DND-41 (cell line): Measurements from ENCODE around the gene PI4KA.

Source experiments
- ATAC-seq: fragments of 200-7000 bp; cut with Tn5 transposase; 3 replicates; pipeline ENCODE4 v1.9.1; 2021; ENCODE audit warnings: low read depth; ENCODE audit not compliant: insufficient read depth
- DNase-seq: peaks from one replicate; pipeline ENCODE4 v3.0.0-alpha.2; 2020
- H2AFZ ChIP-seq: 2 replicates; pipeline ENCODE4 v1.6.0; 2012; ENCODE audit warnings: low read depth, low read length
- H3K27ac ChIP-seq: 2 replicates; pipeline ENCODE4 v1.5.1; 2012; ENCODE audit warnings: low read length, inconsistent platforms
- H3K27me3 ChIP-seq: fragments of 200-600 bp; sonication (generic); 2 replicates; pipeline ENCODE4 v1.6.0; 2012; ENCODE audit warnings: low read length, mild to moderate bottlenecking, inconsistent platforms; ENCODE audit not compliant: insufficient read depth, poor library complexity
- H3K36me3 ChIP-seq: 2 replicates; pipeline ENCODE4 v1.5.1; 2012; ENCODE audit warnings: low read length, inconsistent platforms; ENCODE audit not compliant: insufficient read depth
- H3K4me1 ChIP-seq: 2 replicates; pipeline ENCODE4 v1.5.1; 2012; ENCODE audit warnings: mild to moderate bottlenecking, low read length; ENCODE audit not compliant: insufficient read depth
- H3K4me2 ChIP-seq: 2 replicates; pipeline ENCODE4 v1.6.0; 2012; ENCODE audit warnings: mild to moderate bottlenecking, moderate library complexity, low read length, inconsistent platforms; ENCODE audit not compliant: insufficient read depth
- H3K4me3 ChIP-seq, 2 experiments: fragments of 200-600 bp in 1 of 2; shearing (Covaris generic) in 1 of 2; 2 replicates each; pipeline ENCODE4 v1.5.1; 2012 to 2016; ENCODE audit warnings: inconsistent platforms in 2 of 2, low read length in 2 of 2, mild to moderate bottlenecking in 2 of 2, low read depth in 1 of 2, moderate library complexity in 1 of 2
- H3K79me2 ChIP-seq: 2 replicates; pipeline ENCODE4 v1.6.0; 2012; ENCODE audit warnings: low read length, inconsistent platforms; ENCODE audit not compliant: insufficient read depth
- H3K9ac ChIP-seq: 2 replicates; pipeline ENCODE4 v1.6.0; 2012; ENCODE audit warnings: low read depth, mild to moderate bottlenecking, inconsistent platforms, low read length, moderate library complexity
- H3K9me3 ChIP-seq: 2 replicates; pipeline ENCODE4 v1.5.1; 2012; ENCODE audit warnings: low read length, moderate library complexity, mild to moderate bottlenecking, inconsistent platforms; ENCODE audit not compliant: insufficient read depth, severe bottlenecking
- H4K20me1 ChIP-seq: 2 replicates; pipeline ENCODE4 v1.6.0; 2012; ENCODE audit warnings: low read length; ENCODE audit not compliant: insufficient read depth
- EZH2 ChIP-seq: IDR thresholded peaks from 3 replicates; pipeline ENCODE4 v1.6.1; 2012; ENCODE audit warnings: borderline replicate concordance, low read depth, mild to moderate bottlenecking, moderate library complexity, low read length, inconsistent platforms; ENCODE audit not compliant: severe bottlenecking
- TF ChIP-seq, protein P1 (sequence below): IDR thresholded peaks from 2 replicates; pipeline ENCODE4 v1.5.1; 2012; ENCODE audit warnings: borderline replicate concordance, low read length, moderate library complexity, mild to moderate bottlenecking; ENCODE audit not compliant: poor library complexity, severe bottlenecking; ENCODE audit errors: extremely low read depth

The PI4KA gene

DNA sequence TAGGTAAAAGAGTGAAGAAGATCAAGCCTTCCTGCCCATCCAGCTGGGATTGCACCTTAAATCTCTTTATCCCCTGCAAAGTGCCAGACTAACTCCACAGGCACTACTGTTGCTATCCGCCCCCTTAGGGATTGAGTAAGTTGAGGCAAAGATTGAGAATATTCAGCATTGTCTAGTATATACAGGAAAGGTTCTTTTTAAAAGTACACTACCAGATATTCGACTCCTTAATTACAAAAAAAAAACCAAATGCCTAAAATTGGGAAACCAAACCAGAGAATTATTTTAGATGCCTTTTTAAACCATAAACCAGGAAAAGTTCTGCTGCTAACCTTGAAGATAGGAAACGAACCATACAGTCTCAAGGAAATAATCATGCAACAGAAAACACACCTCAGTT is 73.2 kb downstream of the PI4KA start:
- ATAC-seq (no peak), DNase-seq (no peak)
- H3K4me3 ChIP-seq, result no peak overlapping the region
- H4K20me1 ChIP-seq, result peaks cover 13% of the 10 kb centered on the region; the same call in 1 of the 2 replicates
- peaks cover 75% of the 10 kb centered on the region for H3K36me3 ChIP-seq
- no peaks in the 10 kb centered on the region for H3K9me3 ChIP-seq
- no peaks in the 10 kb centered on the region for H3K27me3 ChIP-seq
- no peak overlapping the region for H2AFZ ChIP-seq
- no peak overlapping the region for H3K9ac ChIP-seq
- no peak for TF ChIP-seq EZH2
- TF ChIP-seq, protein P1, sequence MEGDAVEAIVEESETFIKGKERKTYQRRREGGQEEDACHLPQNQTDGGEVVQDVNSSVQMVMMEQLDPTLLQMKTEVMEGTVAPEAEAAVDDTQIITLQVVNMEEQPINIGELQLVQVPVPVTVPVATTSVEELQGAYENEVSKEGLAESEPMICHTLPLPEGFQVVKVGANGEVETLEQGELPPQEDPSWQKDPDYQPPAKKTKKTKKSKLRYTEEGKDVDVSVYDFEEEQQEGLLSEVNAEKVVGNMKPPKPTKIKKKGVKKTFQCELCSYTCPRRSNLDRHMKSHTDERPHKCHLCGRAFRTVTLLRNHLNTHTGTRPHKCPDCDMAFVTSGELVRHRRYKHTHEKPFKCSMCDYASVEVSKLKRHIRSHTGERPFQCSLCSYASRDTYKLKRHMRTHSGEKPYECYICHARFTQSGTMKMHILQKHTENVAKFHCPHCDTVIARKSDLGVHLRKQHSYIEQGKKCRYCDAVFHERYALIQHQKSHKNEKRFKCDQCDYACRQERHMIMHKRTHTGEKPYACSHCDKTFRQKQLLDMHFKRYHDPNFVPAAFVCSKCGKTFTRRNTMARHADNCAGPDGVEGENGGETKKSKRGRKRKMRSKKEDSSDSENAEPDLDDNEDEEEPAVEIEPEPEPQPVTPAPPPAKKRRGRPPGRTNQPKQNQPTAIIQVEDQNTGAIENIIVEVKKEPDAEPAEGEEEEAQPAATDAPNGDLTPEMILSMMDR, result no peak
- no peak overlapping the region for H3K27ac ChIP-seq
- H3K4me2 ChIP-seq, result no peak overlapping the region
- no peaks in the 10 kb centered on the region for H3K79me2 ChIP-seq
- H3K4me1 ChIP-seq, result no peaks in the 10 kb centered on the region

GRCh38 chr22:20783844-20784723 is 74.5 kb downstream of the PI4KA start:
- Histone ChIP-seq H3K9ac (no peak overlapping the region), H3K27me3 (no peaks in the 10 kb centered on the region), H3K79me2 (no peaks in the 10 kb centered on the region), H3K27ac (no peak overlapping the region), H4K20me1 (peaks cover 13% of the 10 kb centered on the region; the same call in 1 of the 2 replicates), H3K4me3 (no peak overlapping the region), H2AFZ (no peak overlapping the region), H3K36me3 (peaks cover 81% of the 10 kb centered on the region), H3K4me2 (no peak overlapping the region), H3K4me1 (no peaks in the 10 kb centered on the region), H3K9me3 (no peaks in the 10 kb centered on the region)
- DNase-seq (peak; percentile 56), ATAC-seq (peak; percentile 88)
- TF ChIP-seq, protein P1, result peak; percentile 78
- TF ChIP-seq EZH2, result no peak

DNA sequence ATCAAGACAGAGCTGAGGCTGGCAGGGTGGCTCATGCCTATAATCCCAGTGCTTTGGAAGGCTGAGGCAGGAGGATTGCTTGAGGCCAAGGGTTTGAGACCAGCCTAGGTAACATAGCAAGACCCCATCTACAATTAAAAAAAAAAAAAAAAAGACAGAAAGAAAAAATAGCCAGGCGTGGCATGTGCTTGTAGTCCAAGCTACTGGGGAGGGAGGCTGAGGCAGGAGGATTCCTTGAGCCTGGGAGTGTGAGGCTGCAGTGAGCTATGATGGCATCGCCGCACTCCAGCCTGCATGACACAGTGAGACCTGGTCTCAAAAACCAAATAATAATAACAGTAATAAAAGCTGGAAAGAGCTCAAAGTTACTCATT is 75.3 kb downstream of the PI4KA start:
- Histone ChIP-seq H3K27me3 (no peaks in the 10 kb centered on the region), H3K4me1 (no peaks in the 10 kb centered on the region), H3K9ac (no peak overlapping the region), H3K9me3 (no peaks in the 10 kb centered on the region), H3K4me3 (no peak overlapping the region), H2AFZ (no peak overlapping the region), H3K36me3 (peaks cover 81% of the 10 kb centered on the region), H3K79me2 (no peaks in the 10 kb centered on the region), H4K20me1 (0 out of 2 replicates have a peak, but pooled peaks cover 11% of the 10 kb centered on the region), H3K27ac (no peak overlapping the region), H3K4me2 (no peak overlapping the region)
- DNase-seq (no peak), ATAC-seq (no peak)
- TF ChIP-seq, protein P1, result no peak
- TF ChIP-seq EZH2, result no peak
